SK-N-SH (cell line): ENCODE data around the gene WNK2. TPM values are rescaled to one million over a fixed set of nuclear protein-coding genes. Genes with fewer than 3 reads are reported as not detected.

Experiments used
- CTCF ChIA-PET: fragments of 300-600, 350-600 bp; formaldehyde crosslinking; extraction: SDS; loops from one replicate; lab custom pipeline; 2021; lab: Yijun Ruan, JAX
- POLR2A ChIA-PET: fragments of 350-600 bp; sonication (Branson Sonifier 250); formaldehyde crosslinking; extraction: SDS; loops from one replicate; lab custom pipeline; 2020; ENCODE audit warnings: antibody characterized with exemption, inconsistent platforms; lab: Yijun Ruan, JAX
- DNase-seq: peaks from one replicate; pipeline ENCODE4 v3.0.0; 2012
- H2AFZ ChIP-seq: fragments of 200-600 bp; sonication (generic); 2 replicates; pipeline ENCODE4 v1.8.1; 2016; ENCODE audit warnings: antibody characterized with exemption, mild to moderate bottlenecking, low read depth
- H3F3A ChIP-seq: fragments of 200-600 bp; sonication (generic); replicated peaks from 2 replicates; pipeline ENCODE3; 2016; ENCODE audit warnings: antibody characterized with exemption, mild to moderate bottlenecking; ENCODE audit not compliant: insufficient read depth
- H3K27ac ChIP-seq, 2 experiments: fragments of 200-500 bp in 1 of 2; fragments of 200-600 bp in 1 of 2; sonication (Bioruptor generic) in 1 of 2; sonication (generic), shearing (Covaris generic) in 1 of 2; 2 replicates each; pipeline versions ENCODE4 v1.5.1 to v1.6.1; 2014 to 2016; ENCODE audit warnings: low read depth in 2 of 2, inconsistent platforms in 1 of 2, low read length in 1 of 2, mild to moderate bottlenecking in 1 of 2, mixed read lengths in 1 of 2
- H3K27me3 ChIP-seq: fragments of 200-600 bp; sonication (generic), shearing (Covaris generic); 2 replicates; pipeline ENCODE4 v1.6.1; 2016; ENCODE audit warnings: mixed run types; ENCODE audit not compliant: insufficient read depth
- H3K36me3 ChIP-seq, 2 experiments: fragments of 200-500 bp in 1 of 2; fragments of 200-600 bp in 1 of 2; sonication (Bioruptor generic) in 1 of 2; sonication (generic) in 1 of 2; replicated peaks in 1 of 2; 2 replicates each; pipeline versions ENCODE3 to v1.5.1; 2014 to 2016; ENCODE audit warnings: low read length in 1 of 2, mild to moderate bottlenecking in 1 of 2; ENCODE audit not compliant: insufficient read depth in 2 of 2, control insufficient read depth in 1 of 2
- H3K4me1 ChIP-seq, 2 experiments: fragments of 200-500 bp in 1 of 2; fragments of 200-600 bp in 1 of 2; sonication (Bioruptor generic) in 1 of 2; sonication (generic), shearing (Covaris generic) in 1 of 2; 2 replicates each; pipeline versions ENCODE4 v1.5.1 to v1.6.1; 2014 to 2016; ENCODE audit warnings: low read depth in 1 of 2, low read length in 1 of 2, mixed run types in 1 of 2; ENCODE audit not compliant: insufficient read depth in 2 of 2, control insufficient read depth in 1 of 2
- H3K4me2 ChIP-seq: fragments of 200-600 bp; sonication (generic), shearing (Covaris generic); 2 replicates; pipeline ENCODE4 v1.6.1; 2017; ENCODE audit warnings: mixed run types
- H3K4me3 ChIP-seq, 2 experiments: fragments of 200-500 bp in 1 of 2; fragments of 200-600 bp in 1 of 2; sonication (Bioruptor generic) in 1 of 2; sonication (generic), shearing (Covaris generic) in 1 of 2; 2 replicates each; pipeline versions ENCODE4 v1.5.1 to v1.8.1; 2014 to 2016; ENCODE audit warnings: low read depth in 2 of 2, inconsistent platforms in 1 of 2, low read length in 1 of 2, mild to moderate bottlenecking in 1 of 2, mixed read lengths in 1 of 2, moderate library complexity in 1 of 2
- H3K79me2 ChIP-seq: fragments of 200-600 bp; sonication (generic); 2 replicates; pipeline ENCODE4 v1.8.1; 2017; ENCODE audit warnings: mild to moderate bottlenecking; ENCODE audit not compliant: insufficient read depth
- H3K9ac ChIP-seq: fragments of 200-600 bp; sonication (generic); 2 replicates; pipeline ENCODE4 v1.6.1; 2017; ENCODE audit warnings: mixed run types
- H3K9me2 ChIP-seq: fragments of 200-600 bp; sonication (generic); 2 replicates; pipeline ENCODE4 v1.6.1; 2017; ENCODE audit warnings: mixed run types
- H3K9me3 ChIP-seq: fragments of 200-600 bp; sonication (generic); 2 replicates; pipeline ENCODE4 v1.6.1; 2017; ENCODE audit warnings: mixed run types, mild to moderate bottlenecking, moderate library complexity
- H4K20me1 ChIP-seq: fragments of 200-600 bp; sonication (generic); 2 replicates; pipeline ENCODE4 v1.6.1; 2017; ENCODE audit warnings: mild to moderate bottlenecking, mixed run types; ENCODE audit not compliant: insufficient read depth
- FOSL2 ChIP-seq: IDR thresholded peaks from 2 replicates; pipeline ENCODE4 v1.4.0; 2012; ENCODE audit warnings: low read depth, mild to moderate bottlenecking, moderate library complexity, borderline replicate concordance
- FOXM1 ChIP-seq: IDR thresholded peaks from 2 replicates; pipeline ENCODE4 v1.4.0; 2012; ENCODE audit warnings: low read depth, mild to moderate bottlenecking
- GATA2 ChIP-seq: sonication (generic); formaldehyde crosslinking; IDR thresholded peaks from 2 replicates; pipeline ENCODE4 v1.5.0; 2020; ENCODE audit warnings: mild to moderate bottlenecking, missing genetic modification reagents
- NFIC ChIP-seq: IDR thresholded peaks from 2 replicates; pipeline ENCODE4 v1.4.0; 2012; ENCODE audit warnings: borderline replicate concordance
- RXRA ChIP-seq: IDR thresholded peaks from 2 replicates; pipeline ENCODE4 v1.4.0; 2012; ENCODE audit warnings: low read depth, mild to moderate bottlenecking, borderline replicate concordance
- SIN3A ChIP-seq: IDR thresholded peaks from 2 replicates; pipeline ENCODE4 v1.6.1; 2012; ENCODE audit warnings: low read depth, mild to moderate bottlenecking, low read length, moderate library complexity, borderline replicate concordance
- SMC3 ChIP-seq: IDR thresholded peaks from 2 replicates; pipeline ENCODE4 v1.6.1; 2012; ENCODE audit warnings: low read depth, low read length, improper control_type of control experiment
- TCF12 ChIP-seq: IDR thresholded peaks from 2 replicates; pipeline ENCODE4 v1.4.0; 2012
- YY1 ChIP-seq: IDR thresholded peaks from 2 replicates; pipeline ENCODE4 v1.4.0; 2012; ENCODE audit warnings: low read depth, mild to moderate bottlenecking
- WGBS: methylation state at CpG from one replicate; pipeline ENCODE4 v1.1.6; 2017; ENCODE audit warnings: low lambda C conversion rate; 5-methylcytosine and 5-hydroxymethylcytosine counted together
- polyA plus RNA-seq, 3 experiments: library from polyadenylated mRNA; depleted of rRNA; stranded (reverse); fragments of >200 nt; gene quantifications; 2 replicates each; pipeline ENCODE4 v1.2.3, GENCODE V29; 2012
- TF ChIP-seq, protein P1 (sequence below): IDR thresholded peaks from 2 replicates; pipeline ENCODE4 v1.6.1; 2012; ENCODE audit warnings: mild to moderate bottlenecking, low read depth, low read length, moderate library complexity
- TF ChIP-seq, protein P2 (sequence below): IDR thresholded peaks from 2 replicates; pipeline ENCODE4 v1.4.0; 2012; ENCODE audit warnings: low read depth
- TF ChIP-seq, protein P3 (sequence below): fragments of 150-350 bp; IDR thresholded peaks from 2 replicates; pipeline ENCODE4 v1.6.1; 2016; ENCODE audit warnings: mild to moderate bottlenecking, low read depth, low read length

WNK2 gene
- polyA plus RNA-seq, 1 of the 3 experiments (the other 2 are of a cell fraction), result 0.12 TPM

DNA sequence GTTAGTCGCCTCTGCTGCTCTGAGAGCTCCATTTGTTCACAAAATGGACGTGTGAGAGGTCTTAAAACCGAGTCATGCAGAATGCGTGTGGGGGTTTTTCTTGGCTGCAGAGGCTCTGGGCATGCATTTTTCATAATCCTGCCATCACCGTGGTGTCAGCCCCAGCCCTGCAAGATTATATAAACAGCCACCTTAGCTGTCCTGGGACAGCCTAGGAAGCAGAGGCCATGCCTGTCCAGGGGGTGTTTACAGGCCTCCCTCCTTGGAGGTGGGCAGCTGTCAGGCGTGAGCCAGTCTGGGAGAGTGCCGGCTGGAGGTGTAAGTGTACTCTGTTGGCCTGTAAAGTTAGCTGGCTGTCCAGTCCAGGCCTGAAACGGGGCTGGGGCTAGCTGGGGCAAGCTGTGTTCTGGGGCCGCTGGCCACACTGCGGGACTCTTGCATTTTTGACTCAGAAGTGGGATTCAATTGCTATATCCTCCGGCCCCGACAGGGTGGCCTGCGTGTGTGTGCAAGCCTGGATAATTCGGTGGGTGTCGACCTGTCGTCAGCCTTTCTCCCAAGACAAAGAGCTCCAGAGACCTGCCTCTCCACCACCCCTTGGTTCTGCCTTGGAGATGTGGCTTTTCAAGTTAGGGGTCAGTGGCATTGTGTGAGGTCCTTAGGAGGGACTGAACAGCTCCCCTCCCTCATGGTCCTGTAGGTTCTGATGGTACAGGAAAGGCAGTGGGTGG is 2.4 kb downstream of the WNK2 start:
- Histone ChIP-seq H2AFZ (no peak overlapping the region), H3K27ac (no peak overlapping the region), H3K4me1 (peaks cover 0 to 63% of the 10 kb centered on the region in 2 experiments; a peak in 2 of 4 replicates), H3K27me3 (peaks cover 15% of the 10 kb centered on the region), H4K20me1 (no peaks in the 10 kb centered on the region), H3K4me3 (no peak overlapping the region; a peak in 1 of 4 replicates), H3K9ac (no peak overlapping the region), H3K4me2 (no peak overlapping the region), H3K36me3 (no peaks in the 10 kb centered on the region), H3K9me2 (no peaks in the 10 kb centered on the region), H3K9me3 (no peaks in the 10 kb centered on the region), H3K79me2 (no peaks in the 10 kb centered on the region), H3F3A (no peaks in the 10 kb centered on the region)
- ChIA-PET POLR2A (no interaction called here), CTCF (interaction anchor here (0.5 to 1.3 kb wide), 5 partner anchors 10 to 119 kb away, joined by 3 to 4 read pairs (median 3); no protein-coding TSS in a partner anchor)
- TF ChIP-seq FOXM1 (no peak), TCF12 (no peak), YY1 (no peak), RXRA (no peak), SMC3 (no peak), GATA2 (CRISPR knock-in tag) (no peak), NFIC (no peak), FOSL2 (no peak), SIN3A (no peak)
- TF ChIP-seq, protein P1, sequence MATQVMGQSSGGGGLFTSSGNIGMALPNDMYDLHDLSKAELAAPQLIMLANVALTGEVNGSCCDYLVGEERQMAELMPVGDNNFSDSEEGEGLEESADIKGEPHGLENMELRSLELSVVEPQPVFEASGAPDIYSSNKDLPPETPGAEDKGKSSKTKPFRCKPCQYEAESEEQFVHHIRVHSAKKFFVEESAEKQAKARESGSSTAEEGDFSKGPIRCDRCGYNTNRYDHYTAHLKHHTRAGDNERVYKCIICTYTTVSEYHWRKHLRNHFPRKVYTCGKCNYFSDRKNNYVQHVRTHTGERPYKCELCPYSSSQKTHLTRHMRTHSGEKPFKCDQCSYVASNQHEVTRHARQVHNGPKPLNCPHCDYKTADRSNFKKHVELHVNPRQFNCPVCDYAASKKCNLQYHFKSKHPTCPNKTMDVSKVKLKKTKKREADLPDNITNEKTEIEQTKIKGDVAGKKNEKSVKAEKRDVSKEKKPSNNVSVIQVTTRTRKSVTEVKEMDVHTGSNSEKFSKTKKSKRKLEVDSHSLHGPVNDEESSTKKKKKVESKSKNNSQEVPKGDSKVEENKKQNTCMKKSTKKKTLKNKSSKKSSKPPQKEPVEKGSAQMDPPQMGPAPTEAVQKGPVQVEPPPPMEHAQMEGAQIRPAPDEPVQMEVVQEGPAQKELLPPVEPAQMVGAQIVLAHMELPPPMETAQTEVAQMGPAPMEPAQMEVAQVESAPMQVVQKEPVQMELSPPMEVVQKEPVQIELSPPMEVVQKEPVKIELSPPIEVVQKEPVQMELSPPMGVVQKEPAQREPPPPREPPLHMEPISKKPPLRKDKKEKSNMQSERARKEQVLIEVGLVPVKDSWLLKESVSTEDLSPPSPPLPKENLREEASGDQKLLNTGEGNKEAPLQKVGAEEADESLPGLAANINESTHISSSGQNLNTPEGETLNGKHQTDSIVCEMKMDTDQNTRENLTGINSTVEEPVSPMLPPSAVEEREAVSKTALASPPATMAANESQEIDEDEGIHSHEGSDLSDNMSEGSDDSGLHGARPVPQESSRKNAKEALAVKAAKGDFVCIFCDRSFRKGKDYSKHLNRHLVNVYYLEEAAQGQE, result no peak
- TF ChIP-seq, protein P2, sequence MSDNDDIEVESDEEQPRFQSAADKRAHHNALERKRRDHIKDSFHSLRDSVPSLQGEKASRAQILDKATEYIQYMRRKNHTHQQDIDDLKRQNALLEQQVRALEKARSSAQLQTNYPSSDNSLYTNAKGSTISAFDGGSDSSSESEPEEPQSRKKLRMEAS, result no peak
- TF ChIP-seq, protein P3, sequence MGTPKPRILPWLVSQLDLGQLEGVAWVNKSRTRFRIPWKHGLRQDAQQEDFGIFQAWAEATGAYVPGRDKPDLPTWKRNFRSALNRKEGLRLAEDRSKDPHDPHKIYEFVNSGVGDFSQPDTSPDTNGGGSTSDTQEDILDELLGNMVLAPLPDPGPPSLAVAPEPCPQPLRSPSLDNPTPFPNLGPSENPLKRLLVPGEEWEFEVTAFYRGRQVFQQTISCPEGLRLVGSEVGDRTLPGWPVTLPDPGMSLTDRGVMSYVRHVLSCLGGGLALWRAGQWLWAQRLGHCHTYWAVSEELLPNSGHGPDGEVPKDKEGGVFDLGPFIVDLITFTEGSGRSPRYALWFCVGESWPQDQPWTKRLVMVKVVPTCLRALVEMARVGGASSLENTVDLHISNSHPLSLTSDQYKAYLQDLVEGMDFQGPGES, result no peak
- 71% methylated on average over 12 of the region's 16 CpGs for WGBS
- DNase-seq, result no peak
